SK-N-SH treated with all-trans-retinoic acid at 6 μM for 48 hours (cell line): Measurements from ENCODE around the gene DYNLRB2.

Experiments
- ATAC-seq: fragments of 200-7000 bp; cut with Tn5 transposase; 3 replicates; pipeline ENCODE4 v1.9.1; 2020; ENCODE audit warnings: mild to moderate bottlenecking, moderate library complexity
- ARNTL ChIP-seq: fragments of 450-650 bp; formaldehyde crosslinking; IDR thresholded peaks from 2 replicates; pipeline ENCODE4 v1.5.0; 2020; ENCODE audit warnings: low read depth, mild to moderate bottlenecking, moderate library complexity, borderline replicate concordance
- BACH2 ChIP-seq: fragments of 250-450 bp; sonication (Bioruptor Pico); IDR thresholded peaks from 2 replicates; pipeline ENCODE4 v1.9.0; 2021; ENCODE audit warnings: mild to moderate bottlenecking, borderline replicate concordance
- CREB5 ChIP-seq: fragments of 250-450 bp; sonication (Bioruptor Pico); IDR thresholded peaks from 2 replicates; pipeline ENCODE4 v1.5.1; 2020; ENCODE audit warnings: low read depth, mild to moderate bottlenecking, moderate library complexity
- CSDC2 ChIP-seq: fragments of 250-450 bp; sonication (Bioruptor Pico); IDR thresholded peaks from 2 replicates; pipeline ENCODE4 v1.5.0; 2020; ENCODE audit warnings: mild to moderate bottlenecking, moderate library complexity
- CSRNP3 ChIP-seq: fragments of 250-450 bp; sonication (Bioruptor Pico); IDR thresholded peaks from 2 replicates; pipeline ENCODE4 v1.5.1; 2021; ENCODE audit warnings: mild to moderate bottlenecking, moderate library complexity
- ESRRG ChIP-seq: fragments of 250-450 bp; sonication (Bioruptor Pico); IDR thresholded peaks from 2 replicates; pipeline ENCODE4 v1.6.1; 2021; ENCODE audit warnings: mild to moderate bottlenecking
- GLIS3 ChIP-seq: fragments of 250-450 bp; sonication (Bioruptor Pico); IDR thresholded peaks from 2 replicates; pipeline ENCODE4 v1.5.0; 2020; ENCODE audit warnings: mild to moderate bottlenecking, moderate library complexity
- ISL1 ChIP-seq: fragments of 250-450 bp; sonication (Bioruptor Pico); IDR thresholded peaks from 2 replicates; pipeline ENCODE4 v2.1.2; 2022; ENCODE audit warnings: mild to moderate bottlenecking, moderate library complexity
- OSR1 ChIP-seq: fragments of 250-450 bp; sonication (Bioruptor Pico); IDR thresholded peaks from 2 replicates; pipeline ENCODE4 v1.8.0; 2022; ENCODE audit warnings: moderate library complexity, mild to moderate bottlenecking, inconsistent platforms
- PATZ1 ChIP-seq: fragments of 250-450 bp; sonication (Bioruptor Pico); IDR thresholded peaks from 2 replicates; pipeline ENCODE4 v1.8.0; 2020; ENCODE audit warnings: mild to moderate bottlenecking, moderate library complexity, borderline replicate concordance
- POU6F1 ChIP-seq: fragments of 250-450 bp; sonication (Bioruptor Pico); IDR thresholded peaks from 2 replicates; pipeline ENCODE4 v1.8.0; 2021; ENCODE audit warnings: low read depth, mild to moderate bottlenecking, moderate library complexity, borderline replicate concordance
- PPARA ChIP-seq: fragments of 250-450 bp; sonication (Bioruptor Pico); IDR thresholded peaks from 2 replicates; pipeline ENCODE4 v1.5.0; 2020; ENCODE audit warnings: mild to moderate bottlenecking, borderline replicate concordance
- RARB ChIP-seq: fragments of 250-450 bp; sonication (Bioruptor Pico); IDR thresholded peaks from 2 replicates; pipeline ENCODE4 v1.8.0; 2021; ENCODE audit warnings: mild to moderate bottlenecking, moderate library complexity
- SNAI2 ChIP-seq: fragments of 250-450 bp; sonication (Bioruptor Pico); IDR thresholded peaks from 2 replicates; pipeline ENCODE4 v1.5.0; 2020; ENCODE audit warnings: mild to moderate bottlenecking, moderate library complexity
- TCF4 ChIP-seq: fragments of 250-450 bp; sonication (Bioruptor Pico); IDR thresholded peaks from 2 replicates; pipeline ENCODE4 v1.8.0; 2021; ENCODE audit warnings: mild to moderate bottlenecking, moderate library complexity, borderline replicate concordance
- TSHZ2 ChIP-seq: fragments of 250-450 bp; sonication (Bioruptor Pico); IDR thresholded peaks from 2 replicates; pipeline ENCODE4 v1.5.0; 2020; ENCODE audit warnings: mild to moderate bottlenecking, moderate library complexity
- ZC3H10 ChIP-seq: fragments of 250-450 bp; sonication (Bioruptor Pico); IDR thresholded peaks from 2 replicates; pipeline ENCODE4 v1.5.1; 2021; ENCODE audit warnings: mild to moderate bottlenecking, moderate library complexity
- ZFP3 ChIP-seq: fragments of 250-450 bp; sonication (Bioruptor Pico); IDR thresholded peaks from 2 replicates; pipeline ENCODE4 v1.5.0; 2020; ENCODE audit warnings: mild to moderate bottlenecking, moderate library complexity
- ZFP30 ChIP-seq: fragments of 450-650 bp; formaldehyde crosslinking; IDR thresholded peaks from 2 replicates; pipeline ENCODE4 v1.5.0; 2022; ENCODE audit warnings: mild to moderate bottlenecking, moderate library complexity
- ZNF565 ChIP-seq: fragments of 450-650 bp; formaldehyde crosslinking; conservative IDR thresholded peaks from 2 replicates; pipeline ENCODE4 v1.5.0; 2020; ENCODE audit warnings: low read depth, mild to moderate bottlenecking, moderate library complexity
- ZNF70 ChIP-seq: fragments of 450-650 bp; formaldehyde crosslinking; IDR thresholded peaks from 2 replicates; pipeline ENCODE4 v1.5.0; 2020; ENCODE audit warnings: mild to moderate bottlenecking, moderate library complexity
- ZNF8 ChIP-seq: fragments of 450-650 bp; formaldehyde crosslinking; IDR thresholded peaks from 2 replicates; pipeline ENCODE4 v1.5.0; 2020; ENCODE audit warnings: mild to moderate bottlenecking, moderate library complexity

DYNLRB2 gene

GRCh38 chr16:80583466-80583865 lies 42.7 kb downstream of the DYNLRB2 start:
- no peak for TF ChIP-seq PATZ1 (CRISPR knock-in tag)
- TF ChIP-seq ZNF565, result no peak
- no peak for TF ChIP-seq ARNTL (CRISPR knock-in tag)
- no peak for TF ChIP-seq ISL1 (CRISPR knock-in tag)
- no peak for TF ChIP-seq ZFP3
- TF ChIP-seq SNAI2, result no peak
- no peak for TF ChIP-seq GLIS3 (CRISPR knock-in tag)
- TF ChIP-seq CSRNP3 (CRISPR knock-in tag), result no peak
- no peak for TF ChIP-seq ZNF70 (CRISPR knock-in tag)
- no peak for TF ChIP-seq CREB5 (CRISPR knock-in tag)
- TF ChIP-seq OSR1 (CRISPR knock-in tag), result no peak
- TF ChIP-seq ZNF8 (CRISPR knock-in tag), result no peak
- TF ChIP-seq CSDC2 (CRISPR knock-in tag), result no peak
- TF ChIP-seq POU6F1 (CRISPR knock-in tag), result no peak
- TF ChIP-seq PPARA (CRISPR knock-in tag), result no peak
- no peak for TF ChIP-seq BACH2 (CRISPR knock-in tag)
- TF ChIP-seq RARB, result no peak
- ATAC-seq, result no peak

GRCh38 chr16:80585764-80586163 lies 45.0 kb downstream of the DYNLRB2 start:
- no peak for TF ChIP-seq ISL1 (CRISPR knock-in tag)
- no peak for TF ChIP-seq OSR1 (CRISPR knock-in tag)
- no peak for TF ChIP-seq BACH2 (CRISPR knock-in tag)
- no peak for TF ChIP-seq ARNTL (CRISPR knock-in tag)
- TF ChIP-seq ZFP30 (CRISPR knock-in tag), result no peak
- TF ChIP-seq PATZ1 (CRISPR knock-in tag), result no peak
- TF ChIP-seq ZC3H10 (CRISPR knock-in tag), result no peak
- no peak for TF ChIP-seq ESRRG
- TF ChIP-seq SNAI2, result no peak
- TF ChIP-seq ZFP3, result no peak
- no peak for TF ChIP-seq CREB5 (CRISPR knock-in tag)
- TF ChIP-seq ZNF8 (CRISPR knock-in tag), result no peak
- TF ChIP-seq RARB, result no peak
- no peak for TF ChIP-seq ZNF565
- TF ChIP-seq ZNF70 (CRISPR knock-in tag), result no peak
- no peak for TF ChIP-seq PPARA (CRISPR knock-in tag)
- no peak for TF ChIP-seq TCF4 (CRISPR knock-in tag)
- TF ChIP-seq TSHZ2 (CRISPR knock-in tag), result no peak
- no peak for TF ChIP-seq POU6F1 (CRISPR knock-in tag)
- TF ChIP-seq CSDC2 (CRISPR knock-in tag), result no peak
- ATAC-seq, result no peak
